HG03135 (cell line): Measurements from ENCODE around the gene ZFX.
A peak's percentile ranks its signal among the peaks of the same experiment; 100 is the strongest.

Experiments
- ATAC-seq: cut with Tn5 transposase; IDR thresholded peaks from one replicate; pipeline ENCODE4 v1.9.1; 2021; ENCODE audit warnings: mild to moderate bottlenecking, moderate library complexity; ENCODE audit not compliant: unreplicated experiment

The ZFX gene

DNA sequence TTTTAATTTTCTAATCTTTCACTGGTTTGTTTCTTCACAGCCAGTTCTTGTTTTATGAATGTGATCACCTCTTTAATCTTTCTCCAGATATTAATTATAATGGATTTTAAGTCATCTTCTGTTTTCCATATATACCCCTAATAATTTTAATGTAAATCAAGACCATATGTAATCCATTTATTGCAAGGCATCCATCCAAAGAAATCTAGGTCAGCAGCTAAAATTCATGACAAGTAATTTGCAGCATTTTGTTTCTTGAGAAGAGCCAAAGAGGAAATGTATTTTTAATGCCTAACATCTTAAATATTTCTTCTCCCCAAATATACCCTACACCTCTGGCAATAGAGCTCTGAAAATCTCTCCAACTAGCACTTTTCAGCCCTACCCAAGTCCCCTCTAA lies 83.3 kb downstream of the ZFX start:
- ATAC-seq: no peak

DNA sequence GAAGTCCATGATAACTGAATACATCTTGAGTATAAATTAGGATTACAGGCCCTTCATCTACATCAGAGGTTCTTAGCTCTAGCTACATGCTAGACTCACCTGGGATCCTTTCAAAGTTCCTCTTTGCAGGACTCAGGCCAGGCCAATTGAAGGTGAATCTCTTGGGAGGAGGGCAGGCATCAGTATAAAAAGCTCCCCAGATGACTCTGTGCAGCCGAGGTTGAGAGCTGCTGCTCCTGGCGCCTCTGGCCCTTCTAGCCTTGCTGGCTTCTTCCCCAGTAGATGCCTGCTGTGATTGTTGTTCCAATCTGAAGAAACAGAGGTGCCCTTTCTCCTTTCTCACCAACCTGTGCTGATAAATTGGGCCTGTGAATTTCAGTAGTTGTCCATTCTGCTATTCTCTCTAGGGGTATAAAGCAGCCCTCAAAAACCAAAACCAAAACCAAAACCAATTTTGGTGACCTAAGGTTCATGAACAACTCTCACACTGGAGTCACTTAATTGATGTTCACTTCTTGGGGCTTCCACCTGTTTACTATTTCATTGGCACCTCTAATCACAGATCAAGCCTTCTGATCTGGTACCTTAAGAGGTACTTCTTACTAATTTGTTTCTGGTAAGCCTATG lies 85.7 kb downstream of the ZFX start:
- ATAC-seq: peak; percentile 67

DNA sequence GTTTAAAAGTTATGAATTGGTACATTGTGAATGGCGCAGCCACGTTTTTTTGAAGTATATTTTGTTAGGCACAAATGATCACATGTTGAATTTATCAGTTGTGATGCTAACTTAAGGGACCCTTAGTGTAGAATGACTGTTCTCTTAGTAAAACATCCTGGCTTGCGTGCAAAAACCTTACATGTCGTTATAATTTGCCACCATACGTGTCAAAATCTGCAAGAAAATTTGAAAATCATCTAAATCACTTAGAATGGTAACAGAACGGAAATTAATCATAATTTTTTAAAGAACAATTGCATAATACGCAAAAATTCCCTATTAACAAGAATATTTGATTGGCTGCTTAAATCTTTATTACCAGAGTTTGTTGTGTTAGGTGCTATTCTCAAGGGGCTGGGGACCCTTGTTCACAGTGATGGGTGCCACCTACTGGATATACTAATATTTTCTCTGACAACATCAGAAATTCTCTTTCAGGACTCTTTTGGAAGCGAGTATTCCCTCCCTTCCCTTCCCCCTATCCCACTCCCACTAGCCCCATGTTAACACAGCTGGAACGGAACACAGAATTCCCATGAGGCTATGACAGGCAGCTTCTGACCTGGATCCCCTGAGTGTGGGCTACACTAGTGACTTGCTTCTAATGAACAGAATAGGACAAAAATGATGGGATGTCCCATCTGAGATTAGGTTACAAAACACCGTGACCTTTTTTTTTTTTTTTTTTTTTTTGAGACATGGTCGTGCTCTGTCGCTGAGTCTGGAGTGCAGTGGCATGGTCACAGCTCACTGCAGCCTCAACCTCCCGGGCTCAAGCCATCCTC lies 92.5 kb downstream of the ZFX start:
- ATAC-seq: peak; percentile 41

DNA sequence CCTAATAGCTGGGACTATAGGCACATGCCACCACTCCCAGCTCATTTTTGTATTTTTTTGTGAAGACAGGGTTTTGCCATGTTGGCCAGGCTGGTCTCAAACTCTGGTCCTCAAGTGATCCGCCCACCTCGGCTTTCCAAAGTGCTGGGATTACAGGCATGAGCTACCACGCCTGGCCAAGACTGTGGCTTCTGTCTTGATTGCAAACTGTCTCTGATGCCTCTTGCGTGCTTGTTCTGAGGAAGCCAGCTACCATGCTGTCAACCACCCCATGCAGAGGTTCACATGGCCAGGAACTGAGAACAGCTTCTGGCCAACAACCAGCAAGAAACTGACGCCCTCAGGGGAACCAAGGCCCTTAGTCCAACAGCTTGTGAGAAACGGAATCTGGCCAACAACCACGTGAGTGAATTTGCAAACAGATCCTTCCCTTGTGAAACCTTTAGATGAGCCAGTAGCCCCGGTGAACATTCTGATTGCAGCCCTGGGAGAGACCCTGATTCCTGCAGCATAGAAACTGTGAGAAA lies 93.2 kb downstream of the ZFX start:
- ATAC-seq: peak; percentile 78

DNA sequence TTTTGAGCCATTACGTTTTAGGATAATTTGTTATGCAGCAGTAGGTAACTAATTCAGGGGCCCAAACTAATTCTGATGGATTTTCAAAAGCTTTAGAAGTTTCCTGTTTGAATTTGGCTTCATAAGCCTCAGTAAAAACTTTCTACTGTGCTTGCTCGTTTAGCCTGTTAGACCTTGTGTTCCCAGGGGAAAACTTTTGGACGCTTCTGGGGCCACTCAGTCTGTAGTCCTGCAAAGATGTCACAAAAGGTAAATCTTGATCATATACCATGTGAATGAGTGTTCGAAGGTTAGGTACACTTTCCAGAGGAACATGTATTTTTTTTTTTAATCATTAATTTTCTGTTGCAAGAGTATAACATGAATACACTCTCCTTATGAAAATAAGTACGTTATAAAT lies 93.7 kb downstream of the ZFX start:
- ATAC-seq: peak; percentile 12

DNA sequence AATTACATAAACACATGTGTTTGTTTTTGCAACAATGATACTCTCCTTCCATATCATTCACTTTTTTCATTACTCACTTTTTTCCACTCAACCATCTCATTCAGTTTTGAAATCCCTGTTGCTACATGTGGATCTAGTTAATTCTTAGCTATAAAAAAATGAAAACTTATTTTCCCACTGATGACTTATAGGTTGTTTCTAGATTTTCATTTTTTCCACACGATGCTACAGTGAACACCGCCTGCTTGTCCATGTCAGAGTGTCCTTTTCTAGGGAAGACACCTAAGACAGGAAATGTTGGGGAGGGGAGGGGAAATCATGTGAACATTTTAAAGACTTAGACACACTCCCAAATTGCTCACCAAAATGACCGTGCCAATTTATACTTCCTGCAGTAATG lies 94.2 kb downstream of the ZFX start:
- no peak for ATAC-seq

DNA sequence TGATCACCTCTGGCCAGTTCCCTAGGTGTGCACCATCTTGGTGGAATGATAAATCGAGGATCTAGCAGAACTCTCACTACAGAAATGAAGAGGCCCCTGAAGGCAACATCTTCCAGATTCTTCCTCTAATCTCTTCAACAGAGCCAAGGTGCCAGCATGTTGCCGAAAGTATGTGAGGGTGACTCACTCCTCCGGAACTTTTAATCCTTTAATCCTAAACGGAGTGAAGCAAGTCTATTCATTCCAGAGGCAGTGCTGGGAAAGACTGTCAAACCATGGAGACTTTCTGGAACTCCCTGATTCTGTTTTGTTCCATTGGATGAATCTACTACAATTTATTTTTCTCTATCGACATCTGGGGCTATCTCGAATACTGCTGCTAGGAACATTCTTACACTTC lies 95.7 kb downstream of the ZFX start:
- ATAC-seq: no peak

DNA sequence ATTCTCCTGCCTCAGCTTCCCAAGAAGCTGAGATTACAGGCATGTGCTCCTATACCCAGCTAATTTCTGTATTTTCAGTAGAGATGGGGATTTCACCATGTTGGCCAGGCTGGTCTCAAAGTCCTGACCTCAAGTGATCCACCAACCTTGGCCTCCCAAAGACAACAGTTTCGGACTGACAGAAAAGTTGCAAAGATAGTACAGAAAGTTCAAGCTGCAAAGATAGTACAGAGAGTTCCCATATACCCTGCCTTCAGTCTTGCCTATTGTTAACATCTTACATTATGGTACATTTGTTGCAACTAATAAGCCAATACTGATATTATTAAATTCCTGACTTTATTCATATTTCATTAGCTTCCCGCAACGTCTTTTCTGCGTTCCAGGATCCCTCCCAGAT lies 98.5 kb downstream of the ZFX start:
- ATAC-seq: no peak

DNA sequence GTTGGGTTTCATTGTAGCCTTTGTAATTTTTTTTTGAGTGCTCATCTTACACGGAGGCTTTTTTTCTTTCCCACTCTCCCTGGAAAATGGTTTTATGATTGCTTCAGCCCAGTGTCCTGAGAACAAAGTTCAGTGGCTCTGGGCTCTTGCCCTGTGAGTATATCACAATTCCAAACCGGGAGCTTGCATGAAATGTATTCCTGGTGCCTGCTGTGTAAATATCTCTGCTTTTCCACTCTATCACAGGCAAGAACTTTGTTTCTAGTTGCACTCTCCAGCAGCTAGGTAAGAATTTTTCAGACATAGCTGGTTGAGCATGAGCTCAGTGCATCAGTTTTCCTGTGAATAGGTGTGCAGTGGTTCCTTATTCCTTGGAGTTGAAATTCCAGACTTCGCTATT lies 103.5 kb downstream of the ZFX start:
- ATAC-seq: no peak

DNA sequence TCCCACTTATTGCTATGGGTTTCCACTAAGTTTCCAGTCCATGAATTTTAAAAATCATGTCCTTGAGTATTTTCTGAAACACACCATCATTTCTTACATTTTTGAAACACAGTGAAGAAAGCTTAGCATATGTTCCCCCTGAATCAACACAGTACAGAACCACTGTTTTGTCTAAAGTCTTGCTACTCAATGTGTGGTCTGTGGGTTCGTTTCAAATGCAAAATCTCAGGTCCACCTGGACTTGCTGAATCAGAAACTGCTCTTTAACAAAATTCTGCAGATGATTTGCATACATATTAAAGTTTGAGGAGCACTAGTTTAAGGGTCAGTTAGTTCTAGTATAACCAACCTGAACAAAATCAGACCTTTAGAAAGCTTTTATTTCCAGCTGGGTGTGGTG lies 103.9 kb downstream of the ZFX start:
- no peak for ATAC-seq

DNA sequence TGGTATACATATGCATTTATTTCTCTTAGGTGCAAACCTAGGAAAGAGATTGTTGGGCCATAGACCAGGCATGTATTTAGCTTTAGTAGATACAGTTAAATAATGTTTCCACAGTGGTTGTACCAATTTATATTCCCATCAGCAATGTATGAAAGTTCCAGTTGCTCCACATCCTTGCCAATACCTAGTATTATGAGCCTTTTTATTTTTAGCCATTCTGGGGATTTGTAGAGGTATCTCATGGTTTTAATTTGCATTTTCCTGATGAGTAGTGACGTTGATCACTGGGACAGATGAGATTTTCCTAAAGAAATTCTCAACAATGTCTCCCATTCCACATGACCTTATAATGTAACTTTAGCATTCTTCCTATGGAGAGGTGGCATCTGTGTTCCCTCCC lies 107.5 kb downstream of the ZFX start:
- ATAC-seq: no peak

DNA sequence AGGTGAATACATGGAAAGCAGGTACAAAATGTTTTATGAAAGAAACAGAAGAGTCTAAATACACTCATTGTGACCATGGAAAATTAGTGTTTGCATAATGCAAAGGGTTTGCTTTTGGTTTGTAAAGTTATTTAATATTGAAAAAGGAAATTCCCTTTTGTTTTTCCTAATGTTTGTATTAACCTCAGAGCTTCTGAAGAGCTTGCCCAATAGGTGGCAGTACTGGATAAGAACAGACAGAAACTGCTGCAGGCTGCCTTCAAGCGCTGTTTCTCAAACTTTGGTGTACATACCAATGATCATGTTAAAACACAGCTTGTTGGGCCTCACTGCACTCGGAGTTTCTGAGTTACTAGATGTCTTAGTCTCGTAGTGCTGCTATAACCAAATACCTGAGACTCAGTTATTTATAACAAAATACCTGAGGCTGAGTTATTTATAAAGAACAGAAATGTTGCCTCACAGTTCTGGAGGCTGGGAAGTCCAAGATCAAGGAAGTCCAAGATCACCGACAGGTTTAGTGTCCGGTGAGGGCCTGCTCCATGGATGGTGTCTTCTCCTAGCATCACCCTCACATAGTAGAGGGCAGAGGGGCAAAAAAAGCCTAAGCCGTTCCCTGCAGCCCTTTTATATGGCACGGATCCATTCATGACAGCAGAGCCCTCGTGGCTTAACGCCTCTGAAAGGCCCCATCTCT lies 110.2 kb downstream of the ZFX start:
- no peak for ATAC-seq

DNA sequence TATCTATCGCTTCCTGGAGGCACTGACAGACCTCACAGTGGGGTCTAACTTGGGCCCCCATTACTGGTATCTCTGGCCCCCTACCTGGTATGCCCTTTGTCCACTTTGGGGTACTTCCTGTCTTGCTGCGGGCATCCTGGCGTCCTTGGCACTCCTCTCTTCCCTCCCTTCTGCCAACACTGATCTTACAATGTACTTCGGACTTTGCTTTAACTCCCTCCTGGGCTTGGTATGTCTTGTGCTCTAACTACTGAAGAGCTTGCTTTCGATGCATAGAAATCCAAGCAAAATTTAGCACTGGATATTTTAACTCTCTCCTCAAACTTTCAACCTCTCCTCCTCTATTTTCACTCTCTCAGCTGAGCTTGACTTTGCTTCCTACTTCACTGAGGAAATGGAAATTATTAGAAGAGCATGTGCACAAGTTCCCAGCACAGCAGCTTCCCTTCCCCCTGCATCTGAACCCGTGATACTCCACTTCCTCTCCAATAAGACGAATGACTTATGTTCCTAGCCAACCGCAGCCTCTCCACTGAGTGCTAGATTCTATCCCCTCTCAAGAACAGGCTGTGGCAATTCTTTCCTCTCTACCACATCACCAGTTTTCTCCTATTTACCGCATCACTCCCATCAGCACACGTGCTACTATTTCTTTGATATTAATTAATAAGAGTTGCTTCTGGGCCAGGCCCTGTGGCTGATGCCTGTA lies 111.5 kb downstream of the ZFX start:
- ATAC-seq: no peak

DNA sequence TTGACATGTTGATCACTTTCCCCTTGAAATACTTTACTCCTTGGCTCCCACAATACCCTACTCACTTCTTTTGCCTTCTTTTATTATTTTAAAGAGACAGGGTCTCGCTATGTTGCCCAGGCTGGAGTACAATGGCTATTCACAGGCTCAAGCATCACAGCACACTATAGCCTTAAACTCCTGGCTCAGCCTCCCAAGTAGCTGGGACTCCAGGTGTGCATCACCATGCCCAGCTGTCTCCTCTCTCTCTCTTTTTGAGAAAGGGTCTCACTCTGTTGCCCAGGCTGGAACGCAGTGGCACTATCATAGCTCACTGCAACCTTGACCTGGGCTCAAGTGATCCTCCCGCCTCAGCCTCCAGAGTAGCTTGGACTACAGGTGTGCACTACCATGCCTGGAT lies 112.8 kb downstream of the ZFX start:
- no peak for ATAC-seq

DNA sequence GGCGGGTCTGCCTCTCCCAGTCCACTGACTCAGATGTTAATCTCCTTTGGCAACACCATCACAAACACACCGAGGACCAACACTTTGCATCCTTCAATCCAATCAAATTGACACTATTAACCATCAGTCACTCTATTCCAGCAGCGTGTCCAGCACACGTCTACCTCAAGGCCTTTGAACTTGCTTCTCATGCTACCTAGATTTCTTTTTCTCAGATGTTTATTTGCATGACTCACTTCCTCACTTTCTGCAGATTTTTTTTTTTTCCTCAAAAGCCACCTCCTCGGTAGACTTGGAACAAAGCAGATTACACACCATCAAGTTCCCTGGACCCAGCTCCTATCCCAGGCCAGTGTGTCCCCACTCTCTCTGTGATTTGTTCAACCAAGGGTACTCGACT lies 114.9 kb downstream of the ZFX start:
- ATAC-seq: no peak
